Bronchial epithelial cell (primary cell): ENCODE results near the gene DPYSL5. TPM values are rescaled to one million over a fixed set of nuclear protein-coding genes. Genes with fewer than 3 reads are reported as not detected.

Experiments
- DNase-seq: peaks from one replicate; pipeline ENCODE4 v3.0.0-alpha.2; 2010; ENCODE audit warnings: low read depth
- FAIRE-seq: peaks from 2 replicates; lab custom pipeline; 2011; peaks lifted over from hg19 to GRCh38; lab: Jason Lieb, UNC
- H3K27me3 ChIP-seq: 2 replicates; pipeline ENCODE4 v1.5.1; 2011; ENCODE audit warnings: low read length; ENCODE audit not compliant: control insufficient read depth, insufficient read depth
- H3K36me3 ChIP-seq: 2 replicates; pipeline ENCODE4 v1.5.1; 2011; ENCODE audit warnings: low read length; ENCODE audit not compliant: control insufficient read depth, insufficient read depth
- H3K4me3 ChIP-seq: 2 replicates; pipeline ENCODE4 v1.5.1; 2011; ENCODE audit warnings: mild to moderate bottlenecking, low read depth, low read length, control low read depth
- CTCF ChIP-seq: IDR thresholded peaks from 2 replicates; pipeline ENCODE4 v1.5.1; 2011; ENCODE audit warnings: mild to moderate bottlenecking, moderate library complexity, low read length, control low read depth, inconsistent platforms; ENCODE audit not compliant: insufficient read depth, severe bottlenecking
- total RNA-seq: library from RNA; depleted of rRNA; stranded (reverse); fragments of >200 nt; gene quantifications from 2 replicates; pipeline ENCODE4 v1.2.1, GENCODE V29; 2014

DPYSL5 gene
- total RNA-seq, 1 donor from 2014 or later, result not detected

GRCh38 chr2:26873286-26873983, 25.5 kb downstream of the DPYSL5 start:
- FAIRE-seq, result no peak
- H3K4me3 ChIP-seq, result no peak overlapping the region
- peaks cover 5% of the 10 kb centered on the region for H3K27me3 ChIP-seq
- no peak for DNase-seq
- H3K36me3 ChIP-seq, result no peaks in the 10 kb centered on the region
- TF ChIP-seq CTCF, result no peak

GRCh38 chr2:26874514-26874913, 26.6 kb downstream of the DPYSL5 start:
- DNase-seq (no peak), FAIRE-seq (no peak)
- no peak for TF ChIP-seq CTCF
- Histone ChIP-seq H3K4me3 (no peak overlapping the region), H3K36me3 (no peaks in the 10 kb centered on the region), H3K27me3 (peaks cover 5% of the 10 kb centered on the region)

GRCh38 chr2:26875065-26875634, 27.2 kb downstream of the DPYSL5 start:
- Histone ChIP-seq H3K36me3 (no peaks in the 10 kb centered on the region), H3K27me3 (peaks cover 5% of the 10 kb centered on the region), H3K4me3 (no peak overlapping the region)
- TF ChIP-seq CTCF, result no peak
- no peak for DNase-seq
- FAIRE-seq, result no peak

- Histone ChIP-seq H3K36me3 (no peaks in the 10 kb centered on the region), H3K27me3 (peaks cover 4% of the 10 kb centered on the region), H3K4me3 (no peak overlapping the region)
- TF ChIP-seq CTCF, result no peak
- DNase-seq (no peak), FAIRE-seq (peak; percentile 23)
Measured at GRCh38 chr2:26875808-26876207, 27.9 kb downstream of the DPYSL5 start.

GRCh38 chr2:26876260-26876659, 28.3 kb downstream of the DPYSL5 start:
- Histone ChIP-seq H3K36me3 (no peaks in the 10 kb centered on the region), H3K27me3 (peaks cover 5% of the 10 kb centered on the region), H3K4me3 (no peak overlapping the region)
- TF ChIP-seq CTCF, result no peak
- FAIRE-seq (no peak), DNase-seq (no peak)

- no peak for FAIRE-seq
- H3K36me3 ChIP-seq, result no peaks in the 10 kb centered on the region
- no peak overlapping the region for H3K4me3 ChIP-seq
- peaks cover 5% of the 10 kb centered on the region for H3K27me3 ChIP-seq
- no peak for TF ChIP-seq CTCF
- DNase-seq, result no peak
Measured at GRCh38 chr2:26877276-26877675, 29.3 kb downstream of the DPYSL5 start.
